Subcutaneous abdominal adipose tissue (tissue), 5 donors: Measurements from ENCODE around the gene DCAKD.

Experiments used
- H3K27ac ChIP-seq: one replicate; pipeline ENCODE4 v1.7.0; 2013; ENCODE audit warnings: low read depth, mild to moderate bottlenecking, inconsistent platforms, low read length, moderate library complexity
- H3K27me3 ChIP-seq, 5 donors: one replicate each; pipeline ENCODE4 v1.7.0; 2013; ENCODE audit warnings: low read length in 5 of 5, inconsistent platforms in 1 of 5; ENCODE audit not compliant: control insufficient read depth in 5 of 5, insufficient read depth in 4 of 5
- H3K36me3 ChIP-seq, 5 donors: one replicate each; pipeline ENCODE4 v1.7.0; 2013; ENCODE audit warnings: low read length in 5 of 5; ENCODE audit not compliant: control insufficient read depth in 5 of 5, insufficient read depth in 5 of 5
- H3K4me1 ChIP-seq, 5 donors: one replicate each; pipeline ENCODE4 v1.7.0; 2013; ENCODE audit warnings: low read length in 5 of 5, mild to moderate bottlenecking in 3 of 5, moderate library complexity in 1 of 5; ENCODE audit not compliant: control insufficient read depth in 5 of 5, insufficient read depth in 5 of 5
- H3K4me3 ChIP-seq, 5 donors: one replicate each; pipeline ENCODE4 v1.7.0; 2013; ENCODE audit warnings: low read length in 5 of 5, low read depth in 1 of 5
- H3K9ac ChIP-seq, 5 donors: one replicate each; pipeline ENCODE4 v1.7.0; 2013; ENCODE audit warnings: low read length in 5 of 5, mild to moderate bottlenecking in 4 of 5, moderate library complexity in 3 of 5
- H3K9me3 ChIP-seq, 5 donors: one replicate each; pipeline ENCODE4 v1.7.0; 2013; ENCODE audit warnings: low read length in 5 of 5; ENCODE audit not compliant: control insufficient read depth in 5 of 5
- donor health status: healthy.
- donor health status: healthy.
- donor health status: healthy.
- donor health status: healthy.
- donor health status: healthy.

DCAKD gene

GRCh38 chr17:45090711-45091110 lies 39.3 kb upstream of the DCAKD start:
- no peak overlapping the region for H3K4me3 ChIP-seq
- no peak overlapping the region for H3K9ac ChIP-seq
- H3K27ac ChIP-seq = no peak overlapping the region
- H3K36me3 ChIP-seq = peaks cover 4 to 91% (median 62%) of the 10 kb centered on the region in 5 donors
- no peaks in the 10 kb centered on the region for H3K9me3 ChIP-seq
- H3K4me1 ChIP-seq = peaks cover 5 to 36% (median 28%) of the 10 kb centered on the region in 5 donors
- no peaks in the 10 kb centered on the region for H3K27me3 ChIP-seq

- H3K4me3 ChIP-seq = no peak overlapping the region
- no peaks in the 10 kb centered on the region for H3K9me3 ChIP-seq
- peaks cover 5 to 34% (median 26%) of the 10 kb centered on the region in 5 donors for H3K4me1 ChIP-seq
- no peak overlapping the region for H3K9ac ChIP-seq
- H3K27me3 ChIP-seq = no peaks in the 10 kb centered on the region
- H3K27ac ChIP-seq = no peak overlapping the region
- peaks cover 4 to 86% (median 68%) of the 10 kb centered on the region in 5 donors for H3K36me3 ChIP-seq
These were observed 37.3 kb upstream of the DCAKD start for GRCh38 chr17:45088741-45089140.

- H3K27ac ChIP-seq = no peak overlapping the region
- peaks cover 3 to 27% (median 19%) of the 10 kb centered on the region in 5 donors for H3K4me1 ChIP-seq
- H3K36me3 ChIP-seq = peaks cover 4 to 83% (median 72%) of the 10 kb centered on the region in 5 donors
- no peaks in the 10 kb centered on the region for H3K27me3 ChIP-seq
- no peaks in the 10 kb centered on the region for H3K9me3 ChIP-seq
- H3K4me3 ChIP-seq = no peak overlapping the region
- no peak overlapping the region for H3K9ac ChIP-seq
These were observed 36.5 kb upstream of the DCAKD start for GRCh38 chr17:45087978-45088377.

- H3K27ac ChIP-seq = peak overlapping the region; percentile 50
- H3K27me3 ChIP-seq = no peaks in the 10 kb centered on the region
- peaks cover 4 to 84% (median 70%) of the 10 kb centered on the region in 5 donors for H3K36me3 ChIP-seq
- no peak overlapping the region for H3K4me3 ChIP-seq
- peak overlapping the region in 1 of 5 donors; percentile 20 for H3K9ac ChIP-seq
- H3K4me1 ChIP-seq = peaks cover 0 to 22% (median 16%) of the 10 kb centered on the region in 5 donors
- no peaks in the 10 kb centered on the region for H3K9me3 ChIP-seq
These were observed 36.1 kb upstream of the DCAKD start for GRCh38 chr17:45087504-45087975.

GRCh38 chr17:45086865-45087503 lies 35.6 kb upstream of the DCAKD start:
- no peak overlapping the region for H3K4me3 ChIP-seq
- peaks cover 0 to 17% (median 11%) of the 10 kb centered on the region in 5 donors for H3K4me1 ChIP-seq
- peak overlapping the region in 1 of 5 donors; percentile 20 for H3K9ac ChIP-seq
- no peaks in the 10 kb centered on the region for H3K9me3 ChIP-seq
- H3K36me3 ChIP-seq = peaks cover 6 to 84% (median 72%) of the 10 kb centered on the region in 5 donors
- H3K27me3 ChIP-seq = no peaks in the 10 kb centered on the region
- peak overlapping the region; percentile 50 for H3K27ac ChIP-seq

- H3K36me3 ChIP-seq = peaks cover 6 to 84% (median 74%) of the 10 kb centered on the region in 5 donors
- H3K4me1 ChIP-seq = peaks cover 0 to 21% (median 14%) of the 10 kb centered on the region in 5 donors
- no peaks in the 10 kb centered on the region for H3K9me3 ChIP-seq
- peak overlapping the region; percentile 50 for H3K27ac ChIP-seq
- no peaks in the 10 kb centered on the region for H3K27me3 ChIP-seq
- H3K4me3 ChIP-seq = no peak overlapping the region
- no peak overlapping the region for H3K9ac ChIP-seq
These were observed 35.0 kb upstream of the DCAKD start for GRCh38 chr17:45086391-45086790.

- H3K9me3 ChIP-seq = no peaks in the 10 kb centered on the region
- peaks cover 3 to 45% (median 36%) of the 10 kb centered on the region in 5 donors for H3K36me3 ChIP-seq
- no peak overlapping the region for H3K4me3 ChIP-seq
- H3K9ac ChIP-seq = peak overlapping the region in 1 of 5 donors; percentile 30
- H3K4me1 ChIP-seq = peaks cover 0 to 26% (median 22%) of the 10 kb centered on the region in 5 donors
- H3K27ac ChIP-seq = peak overlapping the region; percentile 55
- no peaks in the 10 kb centered on the region for H3K27me3 ChIP-seq
These were observed 29.7 kb upstream of the DCAKD start for GRCh38 chr17:45081047-45081703.

GRCh38 chr17:45077643-45078042 lies 26.2 kb upstream of the DCAKD start:
- no peaks in the 10 kb centered on the region for H3K9me3 ChIP-seq
- H3K4me3 ChIP-seq = no peak overlapping the region
- peaks cover 3 to 31% (median 25%) of the 10 kb centered on the region in 5 donors for H3K36me3 ChIP-seq
- H3K27me3 ChIP-seq = no peaks in the 10 kb centered on the region
- no peak overlapping the region for H3K27ac ChIP-seq
- H3K9ac ChIP-seq = no peak overlapping the region
- peaks cover 4 to 46% (median 34%) of the 10 kb centered on the region in 5 donors for H3K4me1 ChIP-seq

- no peak overlapping the region for H3K4me3 ChIP-seq
- no peaks in the 10 kb centered on the region for H3K9me3 ChIP-seq
- no peak overlapping the region for H3K9ac ChIP-seq
- H3K27me3 ChIP-seq = no peaks in the 10 kb centered on the region
- H3K4me1 ChIP-seq = peaks cover 4 to 33% (median 21%) of the 10 kb centered on the region in 5 donors
- peak overlapping the region; percentile 67 for H3K27ac ChIP-seq
- peaks cover 0 to 21% (median 15%) of the 10 kb centered on the region in 5 donors for H3K36me3 ChIP-seq
These were observed 22.1 kb upstream of the DCAKD start for GRCh38 chr17:45073414-45074070.

- no peaks in the 10 kb centered on the region for H3K27me3 ChIP-seq
- no peak overlapping the region for H3K4me3 ChIP-seq
- H3K9ac ChIP-seq = no peak overlapping the region
- peaks cover 4 to 27% (median 16%) of the 10 kb centered on the region in 5 donors for H3K4me1 ChIP-seq
- H3K9me3 ChIP-seq = no peaks in the 10 kb centered on the region
- peaks cover 0 to 18% (median 15%) of the 10 kb centered on the region in 5 donors for H3K36me3 ChIP-seq
- H3K27ac ChIP-seq = no peak overlapping the region
These were observed 19.4 kb upstream of the DCAKD start for GRCh38 chr17:45070809-45071208.
